HL-60 (cell line): ENCODE measurements around the gene RPS3.

Source experiments
- DNase-seq, 2 experiments: peaks; one replicate each; pipeline ENCODE4 v3.0.0-alpha.2; 2010 to 2020; ENCODE audit warnings: low read depth in 1 of 2, low spot score in 1 of 2
- H3K27ac ChIP-seq: fragments of 250-450 bp; sonication (Bioruptor Pico); replicated peaks from 2 replicates; pipeline ENCODE4 v1.5.1; 2020; ENCODE audit warnings: mild to moderate bottlenecking, moderate library complexity
- H3K27me3 ChIP-seq: fragments of 250-450 bp; sonication (Bioruptor Pico); 2 replicates; pipeline ENCODE4 v1.5.1; 2021; ENCODE audit warnings: mild to moderate bottlenecking, moderate library complexity; ENCODE audit not compliant: insufficient read depth, poor library complexity, severe bottlenecking
- H3K4me3 ChIP-seq: replicated peaks from 2 replicates; pipeline ENCODE4 v1.5.1; 2011; ENCODE audit warnings: mild to moderate bottlenecking, control low read depth, low read length; ENCODE audit not compliant: insufficient read depth
- CTCF ChIP-seq: IDR thresholded peaks from one replicate; pipeline ENCODE4 v1.5.1; 2011; ENCODE audit warnings: low read length, control low read depth, inconsistent platforms; ENCODE audit not compliant: insufficient read depth
- GABPA ChIP-seq: IDR thresholded peaks from 2 replicates; pipeline ENCODE4 v1.6.1; 2012; ENCODE audit warnings: low read depth
- POLR2AphosphoS5 ChIP-seq: IDR thresholded peaks from 2 replicates; pipeline ENCODE4 v1.6.1; 2012; ENCODE audit warnings: low read depth
- REST ChIP-seq: IDR thresholded peaks from 2 replicates; pipeline ENCODE4 v1.6.1; 2012; ENCODE audit warnings: low read depth; ENCODE audit not compliant: insufficient replicate concordance
- SPI1 ChIP-seq: IDR thresholded peaks from 2 replicates; pipeline ENCODE4 v1.6.1; 2012; ENCODE audit warnings: low read depth, mild to moderate bottlenecking, borderline replicate concordance

RPS3 gene

GRCh38 chr11:75439495-75440120 lies 40.3 kb downstream of the RPS3 start:
- Histone ChIP-seq H3K27ac (no peak overlapping the region), H3K27me3 (peaks cover 12% of the 10 kb centered on the region), H3K4me3 (no peak overlapping the region)
- DNase-seq = no peak
- no peak for TF ChIP-seq SPI1
- TF ChIP-seq GABPA = no peak
- no peak for TF ChIP-seq CTCF
- no peak for TF ChIP-seq POLR2AphosphoS5
- no peak for TF ChIP-seq REST

- H3K27me3 ChIP-seq = peaks cover 12% of the 10 kb centered on the region
- DNase-seq = no peak
- TF ChIP-seq GABPA (no peak), SPI1 (no peak), POLR2AphosphoS5 (no peak), REST (no peak), CTCF (no peak)
Observed at GRCh38 chr11:75440960-75441803, 41.9 kb downstream of the RPS3 start.

GRCh38 chr11:75441804-75442132 lies 42.5 kb downstream of the RPS3 start:
- no peak for TF ChIP-seq POLR2AphosphoS5
- TF ChIP-seq SPI1 = no peak
- no peak for TF ChIP-seq REST
- TF ChIP-seq CTCF = no peak
- no peak for TF ChIP-seq GABPA
- H3K4me3 ChIP-seq = no peak overlapping the region
- DNase-seq = no peak
- no peak overlapping the region for H3K27ac ChIP-seq
- peaks cover 12% of the 10 kb centered on the region for H3K27me3 ChIP-seq

More at GRCh38 chr11:75440960-75441803, 41.9 kb downstream of the RPS3 start:
- H3K4me3 ChIP-seq = no peak overlapping the region
- no peak overlapping the region for H3K27ac ChIP-seq
